SIG-M5 treated with dmso at 0.1 percent for 504 hours (cell line): ENCODE measurements around the gene ACACB.

ENCODE experiments used
- DNase-seq: peaks from one replicate; lab custom pipeline; 2025; ENCODE audit not compliant: unreplicated experiment; lab: John Stamatoyannopoulos, UW

ACACB gene

DNA sequence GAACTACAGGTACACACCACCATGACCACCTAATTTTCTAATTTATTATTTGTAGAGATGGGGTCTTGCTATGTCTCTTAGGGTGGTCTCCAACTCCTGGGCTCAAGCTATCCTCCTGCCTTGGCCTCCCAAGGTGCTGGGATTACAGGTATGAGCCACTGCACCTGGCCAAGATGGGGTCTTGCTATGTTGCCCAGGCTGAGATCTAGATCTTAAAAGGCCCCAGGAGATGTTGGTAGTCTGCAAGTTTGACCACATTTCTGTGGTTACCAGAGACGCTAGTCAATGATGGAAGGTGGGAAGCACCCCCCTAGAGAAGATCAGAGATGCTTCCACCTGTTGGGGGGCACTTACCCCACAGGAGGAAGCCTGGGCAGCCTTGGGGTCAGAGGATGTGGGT lies 158.0 kb downstream of the ACACB start:
- DNase-seq, result no peak

DNA sequence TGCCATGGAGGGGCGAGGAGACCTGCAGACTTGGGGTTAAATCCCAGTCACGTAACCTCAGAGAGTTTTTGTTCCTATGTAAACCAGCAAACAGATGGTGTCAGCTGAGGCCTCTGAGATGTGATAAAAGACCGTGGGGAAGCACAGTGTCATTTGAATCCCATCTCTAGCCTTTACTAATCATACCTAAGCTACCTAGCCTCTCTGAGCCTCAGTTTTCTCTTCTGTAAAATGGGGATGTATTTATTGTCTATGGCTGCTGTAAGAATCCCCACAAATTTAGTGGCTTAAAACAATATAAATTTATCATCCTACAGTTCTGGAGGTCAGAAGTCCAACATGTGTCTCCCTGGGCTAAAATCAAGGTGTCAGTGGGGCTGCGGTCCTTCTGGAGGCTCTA lies 158.8 kb downstream of the ACACB start:
- no peak for DNase-seq

DNA sequence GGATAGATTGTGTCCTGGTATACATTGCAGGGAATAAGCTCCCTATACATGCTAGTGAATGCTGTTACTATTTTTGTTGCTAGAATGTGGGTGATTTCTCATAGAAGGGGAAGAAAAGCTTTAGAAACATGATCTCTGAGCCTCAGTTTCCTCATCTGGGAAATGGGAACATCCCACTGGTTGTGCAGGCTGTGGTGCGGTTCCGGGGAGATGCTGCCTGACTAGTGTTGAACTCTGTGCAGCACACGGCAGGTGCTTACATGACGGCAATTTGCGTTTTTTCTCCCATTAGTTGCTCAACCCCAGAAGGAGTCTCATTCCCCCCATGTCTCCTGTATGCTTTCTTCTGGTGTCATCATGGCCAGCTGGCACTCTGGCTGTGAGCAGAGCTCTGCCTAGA lies 159.8 kb downstream of the ACACB start:
- DNase-seq, result no peak

DNA sequence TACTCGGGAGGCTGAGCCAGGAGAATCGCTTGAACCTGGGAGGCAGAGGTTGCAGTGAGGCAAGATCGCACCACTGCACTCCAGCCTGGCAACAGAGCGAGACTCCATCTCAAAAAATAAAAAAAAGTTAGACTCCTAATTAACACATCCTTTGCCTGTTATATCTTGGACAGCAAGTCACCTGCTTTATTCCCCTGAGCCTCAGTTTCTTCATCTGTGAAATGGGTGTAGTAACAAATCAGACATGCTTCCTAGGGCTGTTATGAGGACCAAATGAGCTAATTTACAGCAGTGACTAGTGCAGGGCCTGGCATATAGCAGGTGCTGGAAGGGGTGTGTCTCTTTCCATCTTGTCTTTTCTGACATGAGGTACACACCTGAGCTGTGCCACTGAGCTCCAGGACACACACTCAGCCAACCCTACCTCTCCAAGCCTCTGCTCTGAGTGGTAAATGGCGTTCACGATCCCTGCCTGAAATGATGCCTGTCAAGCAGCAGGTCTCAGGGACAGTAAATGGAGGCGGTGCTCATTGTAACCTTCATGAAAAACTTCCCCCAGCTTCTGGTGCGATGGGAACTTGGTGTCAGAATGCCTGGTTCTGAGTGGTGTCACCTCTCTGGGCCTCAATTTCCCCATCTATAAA lies 161.0 kb downstream of the ACACB start:
- no peak for DNase-seq

- DNase-seq, result peak; percentile 80
Observed at GRCh38 chr12:109277899-109278762, 161.7 kb downstream of the ACACB start.

DNA sequence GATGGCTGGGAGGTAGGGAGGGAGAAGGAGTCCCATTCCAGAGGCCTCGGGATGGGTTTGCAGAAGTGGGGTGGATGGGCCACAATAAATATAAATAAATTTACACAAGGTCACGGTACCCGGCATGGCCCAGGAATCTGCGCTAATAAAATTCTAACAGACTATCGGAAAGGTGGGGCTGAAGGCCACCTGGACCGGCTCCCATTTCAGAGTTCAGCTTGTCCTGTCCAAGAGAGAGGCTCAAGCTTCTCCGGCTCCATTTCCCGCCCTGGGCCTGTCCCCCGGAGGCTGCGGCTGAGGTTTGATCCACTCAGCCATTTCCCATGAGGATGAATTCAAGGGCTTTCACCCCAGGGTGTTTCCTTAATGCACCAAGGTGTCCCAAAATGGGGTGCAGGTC lies 162.5 kb downstream of the ACACB start:
- DNase-seq, result no peak

DNA sequence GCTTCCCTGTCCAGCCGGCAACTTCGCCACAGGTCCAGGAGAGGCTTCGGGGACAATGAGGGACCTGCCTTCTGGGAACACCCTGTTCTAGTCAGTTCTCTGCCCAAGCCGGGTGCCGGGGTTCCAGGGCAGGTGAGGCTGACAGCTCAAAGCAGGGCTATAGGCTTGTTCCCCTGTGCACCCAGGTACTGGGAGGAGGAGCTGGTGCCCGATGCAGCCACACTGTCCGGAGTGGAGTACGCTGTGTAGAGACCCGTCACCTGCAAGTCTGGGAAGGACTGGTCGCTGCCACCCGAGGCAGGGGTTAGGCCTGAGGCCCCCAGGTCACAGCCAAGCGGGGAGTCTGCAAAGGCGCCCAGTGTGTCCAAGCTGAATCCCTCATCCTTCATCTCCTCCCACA lies 163.1 kb downstream of the ACACB start:
- no peak for DNase-seq

DNA sequence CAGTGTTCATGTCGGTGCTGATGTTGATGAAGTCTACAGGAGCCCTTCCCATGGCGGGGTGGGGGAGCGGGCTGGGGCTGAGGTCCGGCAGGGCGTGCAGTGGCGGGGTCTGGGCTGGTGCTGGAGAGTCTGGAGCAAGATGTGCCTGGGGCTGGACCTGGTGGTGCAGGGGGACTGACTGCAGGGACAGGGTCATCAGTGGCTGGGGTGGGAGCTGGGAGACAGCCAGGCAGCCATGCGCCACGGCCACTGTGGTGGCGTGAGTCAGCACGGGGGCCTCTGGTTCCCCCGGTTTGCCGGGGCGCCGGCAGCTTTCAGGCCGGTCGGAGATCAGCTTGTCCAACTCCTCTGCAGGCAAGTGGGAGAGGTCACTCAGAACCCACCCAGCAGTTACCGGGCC lies 165.1 kb downstream of the ACACB start:
- DNase-seq, result no peak

DNA sequence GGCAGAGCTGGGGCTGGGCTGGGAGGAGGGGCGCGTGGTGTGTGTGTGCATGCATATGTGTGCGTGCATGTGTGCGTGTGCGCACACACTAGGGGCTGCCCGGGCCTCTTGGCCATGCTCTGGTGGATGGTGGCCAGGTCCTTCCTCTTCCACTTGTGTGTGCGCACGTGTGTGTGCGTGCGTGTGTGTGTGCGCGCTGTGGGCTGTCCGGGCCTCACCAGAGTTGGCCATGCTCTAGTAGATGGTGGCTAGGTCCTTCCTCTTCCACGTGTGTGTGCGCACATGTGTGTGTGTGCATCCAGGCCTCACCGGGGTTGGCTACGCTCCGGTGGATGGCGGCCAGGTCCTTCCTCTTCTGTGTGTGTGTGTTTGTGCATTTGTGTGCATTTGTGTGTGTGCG lies 168.0 kb downstream of the ACACB start:
- DNase-seq, result no peak

DNA sequence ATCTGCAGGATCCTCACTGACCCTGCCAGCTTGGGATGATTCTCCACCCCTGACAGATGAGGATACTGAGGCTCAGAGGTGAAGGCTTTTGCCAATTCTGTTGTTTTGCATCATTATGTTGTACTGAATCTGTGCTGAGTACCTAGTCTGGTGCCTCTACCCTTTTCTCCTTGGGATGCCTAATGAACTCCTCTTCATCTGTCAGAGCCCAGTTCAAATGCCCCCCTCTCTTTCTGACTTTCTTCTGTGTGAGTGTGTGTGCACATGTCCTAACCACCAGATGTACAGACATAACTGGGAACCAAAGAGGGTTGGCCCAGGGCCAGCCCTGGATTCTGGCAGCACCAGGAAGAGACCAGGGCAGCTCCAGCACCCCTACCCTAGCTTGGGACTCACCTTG lies 169.9 kb downstream of the ACACB start:
- no peak for DNase-seq

DNA sequence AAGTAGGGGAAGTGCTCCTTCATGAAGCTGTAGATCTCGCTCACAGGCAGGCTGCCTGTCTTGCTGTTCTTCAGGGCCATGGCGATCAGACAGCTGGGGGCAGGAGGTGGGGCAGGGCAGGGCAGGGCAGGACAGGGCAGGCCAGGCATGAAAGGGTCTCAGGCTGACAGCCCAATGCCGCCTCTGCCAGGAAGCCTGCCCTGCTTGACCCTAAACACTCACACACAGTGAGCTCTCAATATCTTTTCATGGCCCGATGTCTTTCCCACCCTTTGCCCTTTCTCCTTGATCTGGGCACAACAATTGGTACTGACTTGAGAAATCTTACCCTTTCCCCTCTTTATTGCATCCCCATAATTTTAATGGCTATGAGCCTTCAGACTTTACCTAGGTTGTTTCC lies 170.3 kb downstream of the ACACB start:
- no peak for DNase-seq

DNA sequence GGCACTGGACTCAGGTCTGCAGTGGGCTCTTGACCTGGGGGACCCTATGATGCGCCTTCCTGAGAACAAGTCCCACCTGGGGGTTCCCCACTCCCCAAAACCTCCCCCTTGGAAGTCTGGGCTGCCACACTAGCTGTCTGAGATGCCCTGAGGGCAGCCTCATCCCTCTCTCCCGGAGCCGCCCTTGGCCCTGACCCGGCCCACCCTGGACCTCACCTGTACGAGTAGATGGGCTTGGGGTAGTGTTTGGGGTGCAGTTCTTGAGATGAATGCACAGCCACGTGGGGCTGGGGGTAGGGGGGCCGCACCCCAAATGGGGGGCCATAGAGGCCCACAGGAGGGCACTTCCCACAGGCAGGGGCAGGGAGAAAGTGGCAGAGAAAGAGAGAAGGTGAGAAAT lies 170.8 kb downstream of the ACACB start:
- no peak for DNase-seq

- DNase-seq, result no peak
Observed at GRCh38 chr12:109287811-109288469, 171.6 kb downstream of the ACACB start.

DNA sequence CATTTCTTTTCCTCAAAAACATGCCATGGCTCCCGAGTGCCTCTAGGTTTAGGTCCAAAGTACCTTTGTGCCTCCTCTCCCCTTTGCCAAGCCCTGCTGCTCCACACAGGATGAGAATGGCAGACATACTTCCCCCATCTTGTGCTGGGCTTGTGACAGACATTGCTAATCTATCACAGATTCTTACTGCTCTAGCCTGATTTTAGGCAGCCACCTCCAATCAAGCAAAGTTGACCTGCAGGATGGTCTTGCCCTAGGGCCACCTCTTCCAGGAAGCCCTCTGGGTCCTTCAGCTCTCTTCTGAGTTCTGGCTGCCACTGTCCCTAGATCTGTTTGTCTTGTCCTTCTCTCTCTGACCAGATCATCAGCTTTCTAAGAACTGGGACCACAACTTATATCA lies 172.2 kb downstream of the ACACB start:
- DNase-seq, result no peak

DNA sequence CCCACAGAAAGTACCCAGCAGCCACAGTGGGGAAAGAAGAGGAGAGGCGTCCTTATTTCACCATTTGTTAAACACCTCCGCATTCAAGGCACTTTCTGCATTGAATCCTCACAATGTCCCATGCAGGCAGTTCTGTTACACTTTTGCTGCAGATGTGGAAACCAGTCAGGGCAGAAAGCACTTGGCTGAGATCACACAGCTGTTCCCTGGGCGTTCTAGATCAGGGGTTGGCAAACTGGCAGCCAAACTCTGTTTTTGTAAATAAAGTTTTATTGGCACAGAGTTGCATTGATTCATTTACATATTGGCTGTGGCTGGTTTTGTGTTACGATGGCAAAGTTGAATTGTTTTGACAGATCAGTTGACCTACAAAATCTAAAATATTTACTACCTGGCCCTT lies 172.6 kb downstream of the ACACB start:
- DNase-seq, result no peak

GRCh38 chr12:109289551-109289950 lies 173.2 kb downstream of the ACACB start:
- no peak for DNase-seq

- no peak for DNase-seq
Observed at GRCh38 chr12:109290061-109290460, 173.7 kb downstream of the ACACB start.

- no peak for DNase-seq
Observed at GRCh38 chr12:109291117-109291516, 174.7 kb downstream of the ACACB start.

GRCh38 chr12:109291521-109292341 lies 175.3 kb downstream of the ACACB start:
- DNase-seq, result no peak

- no peak for DNase-seq
Observed at GRCh38 chr12:109292342-109292711, 175.9 kb downstream of the ACACB start.

GRCh38 chr12:109293106-109293505 lies 176.7 kb downstream of the ACACB start:
- DNase-seq, result no peak
